Activated CD4-positive, alpha-beta T cell treated with anti-CD3 and anti-CD28 coated beads, Interleukin-2, amount 50 U/mL, for 1 hour (primary cell): ENCODE measurements around the gene GNPTG.
A peak's percentile ranks its signal among the peaks of the same experiment; 100 is the strongest.

ENCODE experiments used
- DNase-seq: peaks from one replicate; pipeline ENCODE4 v3.0.0-alpha.2; 2020

Gene GNPTG

GRCh38 chr16:1375741-1376410, 24.1 kb downstream of the GNPTG start:
- no peak for DNase-seq

- no peak for DNase-seq
Observed at GRCh38 chr16:1377406-1378010, 25.8 kb downstream of the GNPTG start.

GRCh38 chr16:1378087-1378803, 26.5 kb downstream of the GNPTG start:
- no peak for DNase-seq

GRCh38 chr16:1378804-1379303, 27.1 kb downstream of the GNPTG start:
- DNase-seq, result peak; percentile 41

- peak; percentile 62 for DNase-seq
Observed at GRCh38 chr16:1379304-1380076, 27.8 kb downstream of the GNPTG start.

DNA sequence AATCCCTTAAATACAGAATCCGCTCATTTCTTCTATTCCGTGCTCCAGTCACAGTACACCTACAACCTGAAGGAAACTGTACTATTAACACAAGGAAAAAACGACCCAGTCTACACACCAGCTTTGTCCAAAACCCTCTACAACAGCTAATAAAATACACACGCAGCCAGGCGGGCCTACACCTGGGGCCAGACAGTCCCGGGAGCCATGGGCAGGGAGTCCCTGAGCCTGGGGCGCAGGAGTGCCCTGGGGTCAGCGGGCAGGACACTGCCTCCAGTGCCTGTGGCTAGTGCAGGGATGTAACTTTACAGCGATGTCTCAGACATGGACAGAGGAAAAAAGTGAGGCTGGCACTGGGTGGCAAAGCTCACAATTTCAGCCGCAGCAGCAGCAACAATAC, 28.5 kb downstream of the GNPTG start:
- no peak for DNase-seq

GRCh38 chr16:1381612-1382406, 30.1 kb downstream of the GNPTG start:
- DNase-seq, result no peak

GRCh38 chr16:1383556-1383955, 31.8 kb downstream of the GNPTG start:
- DNase-seq, result no peak

DNA sequence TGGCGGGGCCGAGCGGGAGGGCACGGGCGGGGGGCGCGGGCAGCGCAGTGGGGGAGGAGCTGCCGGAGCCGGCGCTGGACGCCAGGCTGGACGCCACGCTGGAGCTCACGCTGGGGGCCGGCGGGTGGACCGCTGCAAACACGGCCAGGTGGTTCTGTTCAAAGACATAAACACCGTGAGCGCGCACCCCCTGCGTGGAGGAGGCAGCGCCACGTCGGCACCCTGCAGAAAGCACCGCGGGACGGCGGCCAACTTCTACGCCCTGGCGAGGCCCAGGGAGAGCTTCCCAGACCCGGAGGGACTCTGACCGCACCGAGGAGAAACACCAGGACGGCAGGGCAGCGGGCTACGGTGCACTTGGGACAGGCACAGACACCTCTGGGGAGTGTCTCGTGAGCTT, 33.5 kb downstream of the GNPTG start:
- DNase-seq, result no peak

DNA sequence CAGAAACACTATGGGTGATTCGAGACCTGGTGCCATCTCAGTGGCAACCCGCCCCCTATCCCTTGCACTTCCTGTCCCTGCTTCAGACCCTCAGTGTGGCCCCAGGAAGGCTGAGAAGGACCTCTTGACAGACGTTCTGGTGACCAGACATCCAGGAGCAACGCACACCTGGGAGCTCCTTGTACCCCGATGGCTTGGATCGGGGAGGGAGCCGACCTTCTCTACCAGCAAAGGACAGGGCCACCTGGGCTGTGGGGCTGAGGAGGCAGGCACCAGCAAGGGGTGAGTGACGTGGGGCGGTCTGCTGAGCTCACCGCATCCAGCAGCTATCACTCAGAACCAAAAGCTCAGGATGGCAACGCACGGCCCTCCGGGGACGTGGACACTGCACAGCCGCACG, 35.6 kb downstream of the GNPTG start:
- DNase-seq, result no peak

- DNase-seq, result no peak
Observed at GRCh38 chr16:1389762-1390161, 38.0 kb downstream of the GNPTG start.

- DNase-seq, result no peak
Observed at GRCh38 chr16:1390239-1390779, 38.6 kb downstream of the GNPTG start.

- DNase-seq, result no peak
Observed at GRCh38 chr16:1392826-1393225, 41.1 kb downstream of the GNPTG start.

- DNase-seq, result no peak
Observed at GRCh38 chr16:1393613-1394176, 42.0 kb downstream of the GNPTG start.

- no peak for DNase-seq
Observed at GRCh38 chr16:1394367-1394951, 42.7 kb downstream of the GNPTG start.

GRCh38 chr16:1395444-1396031, 43.8 kb downstream of the GNPTG start:
- no peak for DNase-seq

DNA sequence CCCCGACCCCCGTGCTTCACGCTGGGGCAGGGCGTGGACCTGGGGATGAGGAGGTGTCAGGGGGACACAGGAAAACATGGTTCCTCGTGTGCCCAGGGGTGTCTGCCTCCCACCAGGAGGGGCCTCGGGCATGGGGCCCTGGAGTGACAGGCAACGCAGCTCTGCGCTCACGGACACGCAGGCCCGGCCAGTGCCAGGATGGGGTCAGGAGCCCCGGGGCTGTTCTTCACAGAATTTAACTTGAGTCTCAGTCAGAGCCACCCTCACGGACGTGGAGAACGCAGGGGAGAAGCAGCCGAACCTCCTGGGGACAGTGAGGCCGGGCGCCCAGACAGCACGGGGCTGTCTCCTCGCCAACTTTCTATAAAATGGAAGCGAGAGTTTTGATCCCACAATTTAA, 46.0 kb downstream of the GNPTG start:
- DNase-seq, result no peak

DNA sequence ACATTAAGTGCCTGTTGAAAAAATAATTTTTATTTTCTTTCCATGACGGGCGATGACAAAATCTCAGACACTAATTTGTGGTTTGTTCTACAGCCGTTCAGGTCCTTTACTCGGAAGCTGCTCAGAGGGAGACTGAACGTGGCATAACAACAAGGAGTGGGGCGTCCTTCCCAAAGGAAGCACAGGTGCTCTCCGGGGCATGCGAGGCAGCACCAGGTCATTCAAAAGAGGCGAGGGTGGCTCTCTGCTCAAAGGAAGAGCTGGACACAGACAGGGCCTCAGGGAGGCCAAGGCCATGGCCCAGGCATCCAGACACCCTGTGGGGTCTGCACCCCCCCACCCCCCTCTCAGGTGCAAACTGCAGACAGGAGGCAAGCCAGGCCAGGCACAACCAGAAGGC, 46.6 kb downstream of the GNPTG start:
- DNase-seq, result no peak

DNA sequence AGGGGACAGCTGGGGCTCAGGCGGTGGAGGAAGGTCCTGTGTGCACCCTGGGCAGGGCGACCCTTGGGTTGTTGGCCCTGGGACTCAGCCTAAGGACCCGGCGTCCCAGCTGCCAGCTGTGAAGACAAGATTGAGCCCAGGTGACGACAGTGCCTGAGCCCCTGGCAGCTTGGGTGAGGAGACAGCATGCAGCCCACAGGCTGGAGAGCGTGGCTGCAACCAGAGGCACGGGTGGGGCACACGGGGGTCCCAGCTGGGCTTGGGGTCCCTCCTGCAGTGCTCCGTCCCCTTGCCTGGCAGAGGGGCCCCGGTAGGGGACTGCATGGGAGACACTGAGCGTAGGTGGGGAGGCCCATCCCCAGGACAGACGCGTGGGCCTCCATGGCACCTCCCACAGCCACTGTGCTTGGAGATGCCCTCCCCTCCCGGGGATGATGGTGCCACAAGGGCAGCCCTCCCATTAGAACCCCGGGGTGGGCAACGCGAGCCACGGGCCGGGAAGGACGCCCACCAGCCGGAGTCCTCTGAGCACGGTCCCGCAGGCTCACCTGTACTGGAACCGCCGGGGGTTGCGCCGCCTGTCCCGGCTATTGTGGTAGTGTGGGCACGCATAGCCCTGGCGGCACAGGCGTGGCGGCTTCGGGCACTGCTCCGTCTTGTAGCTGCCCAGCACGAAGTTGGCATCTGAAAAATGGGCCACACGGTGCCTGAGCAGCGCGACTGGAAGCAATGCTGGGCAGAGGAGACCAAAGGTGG, 47.3 kb downstream of the GNPTG start:
- no peak for DNase-seq

DNA sequence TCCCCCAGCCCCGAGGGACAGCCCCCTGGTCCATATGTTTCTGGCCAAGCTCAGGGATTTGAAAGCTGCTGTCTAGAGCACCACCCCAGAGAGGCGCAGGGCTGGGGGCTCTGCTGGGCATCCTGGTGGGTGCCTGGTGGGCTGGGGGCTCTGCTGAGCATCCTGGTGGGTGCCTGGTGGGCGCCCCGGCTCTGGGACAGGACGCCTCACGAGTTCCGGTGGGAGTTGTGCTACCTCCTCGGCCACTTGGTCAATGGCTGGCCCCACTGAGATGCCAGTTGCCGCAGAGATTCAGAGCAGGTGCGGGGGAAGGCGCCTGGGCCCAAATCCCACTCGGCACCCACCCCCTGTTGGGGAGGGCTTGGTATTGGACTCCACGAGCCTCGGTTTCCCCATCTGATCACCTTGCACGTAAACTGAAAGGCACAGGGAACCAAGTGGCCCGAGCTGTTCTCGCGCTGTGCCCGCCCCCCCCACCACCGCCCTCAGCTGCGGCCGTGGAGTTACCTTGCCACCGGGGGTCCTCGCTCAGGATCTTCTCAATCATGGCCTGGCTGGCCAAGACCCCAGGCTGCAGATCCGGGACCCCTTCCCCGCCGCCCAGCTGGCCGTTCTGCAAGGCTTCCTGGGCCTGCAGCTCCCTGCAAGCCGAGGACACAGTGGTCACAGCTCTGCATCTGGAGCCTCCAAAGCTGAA, 49.5 kb downstream of the GNPTG start:
- no peak for DNase-seq
